ENCODE measurements around the gene TMEM40.
A peak's percentile ranks its signal among the peaks of the same experiment; 100 is the strongest.
"Not testable (repeated sequence)": the region's sequence is repeated elsewhere in the genome, so short reads cannot be mapped to it uniquely, and the experiment has no call there.

The TMEM40 gene

GRCh38 chr3:12759097-12759679, at the start of gene TMEM40:
Gene TMEM40 (minus strand): TSS chr3:12759259. CDS start chr3:12749832, 9,427 bp downstream.
- no peak for DNase-seq

GRCh38 chr3:12808587-12808986, 49.5 kb upstream of the TMEM40 start:
- DNase-seq = no peak

DNA sequence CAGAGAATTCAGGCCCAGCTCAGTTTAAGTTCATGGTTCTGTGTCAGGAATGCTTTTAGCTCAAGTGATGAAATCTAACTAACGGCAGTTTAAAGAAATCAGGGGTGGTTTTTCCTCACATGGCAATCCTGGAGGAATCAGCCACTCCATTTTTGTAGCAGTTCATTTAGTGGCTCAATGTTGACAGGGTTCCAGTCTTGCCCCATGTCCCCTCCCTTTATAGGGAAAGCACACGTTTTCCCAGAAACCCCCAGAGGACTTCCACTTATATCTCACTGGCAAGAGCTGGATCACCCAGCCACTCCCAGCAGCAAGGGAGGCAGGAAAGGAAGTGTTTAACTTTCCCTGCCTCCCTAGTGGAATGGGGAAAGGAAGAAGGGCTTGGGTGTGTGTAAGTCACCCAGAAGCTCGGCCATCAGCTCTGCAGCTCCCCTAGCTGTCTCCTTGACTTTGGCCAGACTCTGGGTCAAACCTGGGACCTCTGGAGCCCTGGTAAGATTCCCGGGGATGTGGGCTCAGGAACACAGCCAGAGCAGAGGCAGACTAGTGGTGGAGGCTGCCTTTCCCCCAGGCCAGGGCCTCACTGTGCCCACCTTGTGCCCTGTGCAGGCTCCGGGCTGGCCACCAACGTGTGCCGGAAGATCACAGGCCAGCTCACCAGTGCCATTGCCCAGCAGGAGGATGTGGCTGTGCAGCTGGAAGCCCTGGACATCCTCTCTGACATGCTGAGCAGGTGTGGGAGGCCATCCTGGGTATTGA, 48.7 kb upstream of the TMEM40 start:
- no peak for DNase-seq

DNA sequence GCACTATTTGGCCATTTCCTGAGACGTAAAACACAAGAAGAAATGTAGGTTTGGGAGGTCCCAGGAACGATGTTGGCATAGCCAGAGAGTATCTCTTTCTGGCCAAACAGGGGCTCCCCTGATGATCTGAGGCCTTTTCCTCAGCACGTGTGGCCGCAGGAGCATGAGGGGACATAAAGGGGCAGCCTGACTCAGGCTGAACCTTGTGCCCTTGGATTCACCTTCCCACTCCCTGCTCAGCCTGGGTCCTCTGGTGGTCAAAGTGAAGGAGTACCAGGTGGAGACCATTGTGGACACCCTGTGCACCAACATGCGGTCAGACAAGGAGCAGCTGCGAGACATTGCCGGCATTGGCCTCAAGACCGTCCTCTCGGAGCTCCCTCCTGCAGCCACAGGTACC, 48.0 kb upstream of the TMEM40 start:
- DNase-seq = no peak

GRCh38 chr3:12803371-12803770, 44.3 kb upstream of the TMEM40 start:
- no peak for DNase-seq

GRCh38 chr3:12799525-12800440, 40.7 kb upstream of the TMEM40 start:
- DNase-seq = no peak

GRCh38 chr3:12798559-12799179, 39.6 kb upstream of the TMEM40 start:
- DNase-seq = no peak

GRCh38 chr3:12797892-12798558, 39.0 kb upstream of the TMEM40 start:
- no peak for DNase-seq

DNA sequence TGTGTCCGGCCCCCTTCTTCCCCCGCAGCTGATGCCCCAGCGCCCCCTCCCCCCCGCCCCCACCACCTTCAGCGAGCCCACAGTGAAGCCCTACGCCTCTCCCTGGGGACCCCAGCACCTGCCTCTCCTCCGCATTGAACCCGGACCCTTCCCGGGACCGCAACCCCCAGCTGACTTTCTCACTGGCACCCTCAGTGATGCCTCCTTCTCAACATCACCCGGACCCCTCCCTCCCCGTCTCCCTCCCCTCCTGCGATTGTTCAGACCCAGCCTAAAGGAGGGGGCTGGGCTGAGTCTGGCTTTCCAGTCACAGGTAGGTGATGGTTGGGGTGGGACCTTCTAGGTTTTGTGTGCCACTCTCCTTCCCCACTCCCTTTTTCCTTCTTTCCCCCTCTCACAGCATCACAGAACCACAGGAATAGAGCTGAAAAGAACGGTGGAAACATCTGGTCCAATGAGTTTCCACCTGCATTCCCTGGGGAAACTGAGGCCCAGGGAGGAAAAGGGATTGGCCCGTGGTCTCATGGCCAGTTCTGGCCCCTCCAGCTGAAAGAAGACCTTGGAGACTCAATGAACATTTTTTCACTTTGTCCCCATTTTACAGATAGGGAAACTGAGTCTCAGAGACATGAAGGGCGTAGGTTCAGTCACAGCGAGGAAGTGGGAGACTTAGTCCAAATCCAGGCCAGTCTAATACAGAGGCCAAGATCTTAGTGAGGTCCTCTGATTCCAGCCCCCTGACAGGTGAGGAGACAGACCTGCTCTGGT, 38.2 kb upstream of the TMEM40 start:
- DNase-seq = no peak

- DNase-seq = no peak
These were observed 37.4 kb upstream of the TMEM40 start, which contains the start of gene CAND2 for GRCh38 chr3:12796171-12797123. Gene CAND2 (plus strand): TSS chr3:12796680. CDS start chr3:12796721, 41 bp downstream.

DNA sequence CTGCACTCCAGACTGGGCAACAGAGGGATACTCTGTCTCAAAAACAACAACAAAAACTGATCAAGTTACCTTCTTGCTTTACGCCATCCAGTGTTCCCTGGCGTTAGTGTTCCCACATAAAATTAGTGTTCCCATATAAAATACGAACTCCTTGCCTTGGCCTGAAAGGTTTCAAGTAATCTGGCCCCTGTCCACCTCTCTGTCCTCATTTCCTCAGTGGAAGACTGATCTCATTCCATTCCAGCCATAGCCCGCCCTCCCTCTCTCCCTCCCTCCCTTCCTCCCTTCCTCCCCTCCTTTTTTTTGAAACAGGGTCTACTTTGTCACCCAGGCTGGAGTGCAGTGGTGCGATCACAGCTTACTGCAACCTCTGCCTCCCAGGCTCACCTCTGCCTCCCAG, 34.6 kb upstream of the TMEM40 start:
- DNase-seq = no peak

DNA sequence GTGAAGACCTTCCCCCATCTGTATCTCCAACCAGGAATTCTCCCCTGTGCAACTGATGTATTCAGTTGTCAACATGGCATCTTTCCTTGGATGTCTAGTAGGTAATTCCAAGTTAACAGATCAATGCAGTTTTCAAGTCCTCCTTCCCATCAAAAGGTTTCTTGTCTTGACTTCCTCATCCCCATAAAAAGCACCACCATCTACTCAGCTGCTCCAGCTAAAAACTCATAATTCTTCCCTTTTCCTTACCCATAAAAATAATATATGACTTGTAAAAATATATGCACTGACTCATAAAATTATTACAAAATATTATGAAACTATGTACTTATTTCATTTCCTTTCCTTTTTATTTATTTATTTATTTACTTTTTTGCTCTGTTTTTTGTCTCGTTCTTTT, 32.4 kb upstream of the TMEM40 start:
- no peak for DNase-seq

DNA sequence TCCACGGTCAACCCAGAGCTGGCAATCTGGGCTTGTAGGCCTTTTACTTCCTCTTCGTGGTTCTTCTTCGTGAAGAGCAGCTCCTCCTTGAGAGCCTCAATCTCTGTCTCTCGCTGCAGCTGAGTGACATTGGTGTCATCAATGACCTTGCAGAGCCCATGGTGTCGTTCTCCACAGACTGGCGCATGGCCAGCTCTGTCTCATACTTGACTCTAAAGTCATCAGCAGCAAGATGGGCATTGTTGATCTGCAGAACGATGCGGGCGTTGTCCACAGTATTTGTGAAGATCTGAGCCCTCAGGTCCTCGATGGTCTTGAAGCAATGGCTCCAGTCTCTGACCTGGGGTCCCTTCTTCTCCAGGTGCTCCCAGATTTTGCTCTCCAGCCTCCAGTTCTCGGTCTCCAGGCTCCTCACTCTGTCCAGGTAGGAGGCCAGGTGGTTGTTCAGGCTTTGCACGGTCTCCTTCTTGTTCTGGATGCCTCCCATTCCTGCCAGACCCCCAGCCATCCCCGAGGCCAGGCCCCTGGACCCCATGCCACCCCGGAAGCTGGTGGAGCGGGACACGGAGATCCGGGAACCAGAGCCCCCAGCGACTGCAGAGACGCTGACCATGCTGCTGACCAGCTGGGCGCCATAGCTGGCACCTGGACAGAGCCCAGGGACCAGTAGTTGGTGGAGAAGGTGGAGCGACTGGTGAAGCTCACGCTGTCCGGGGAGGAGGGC, 29.1 kb upstream of the TMEM40 start:
- not testable (repeated sequence) for DNase-seq

GRCh38 chr3:12787346-12787745, 28.3 kb upstream of the TMEM40 start:
- peak; percentile 50 for DNase-seq

- no peak for DNase-seq
These were observed 26.0 kb upstream of the TMEM40 start for GRCh38 chr3:12785096-12785495.

DNA sequence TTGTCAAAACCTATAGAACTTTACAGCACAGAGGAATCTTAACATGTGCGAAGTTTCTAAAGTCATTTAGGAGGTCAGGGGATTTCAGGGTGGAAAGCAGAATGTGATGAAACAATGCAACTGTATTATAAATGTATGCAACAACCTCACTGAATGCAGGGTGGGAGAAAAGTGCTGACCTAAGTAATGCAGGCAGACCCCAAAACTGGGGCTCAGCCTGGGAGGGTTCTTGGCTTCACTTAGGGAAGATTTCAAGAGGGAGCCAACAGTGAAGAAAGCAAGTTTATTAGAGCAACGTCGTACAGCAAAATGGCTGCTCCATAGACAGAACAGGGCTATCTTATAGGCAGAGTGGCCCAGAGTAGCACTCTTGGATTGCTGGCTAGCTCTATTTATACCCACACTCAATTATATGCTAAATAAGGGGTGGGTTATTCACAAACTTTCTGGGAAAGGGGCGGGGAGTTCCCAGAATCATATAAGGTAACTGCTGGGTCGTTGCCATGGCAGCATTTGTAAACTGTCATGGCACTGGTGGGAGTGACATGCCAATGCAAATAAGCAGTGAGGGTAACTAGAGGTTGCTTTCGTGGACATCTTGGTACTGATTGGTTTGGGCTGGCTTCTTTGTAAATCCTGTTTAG, 23.2 kb upstream of the TMEM40 start:
- DNase-seq = no peak

DNA sequence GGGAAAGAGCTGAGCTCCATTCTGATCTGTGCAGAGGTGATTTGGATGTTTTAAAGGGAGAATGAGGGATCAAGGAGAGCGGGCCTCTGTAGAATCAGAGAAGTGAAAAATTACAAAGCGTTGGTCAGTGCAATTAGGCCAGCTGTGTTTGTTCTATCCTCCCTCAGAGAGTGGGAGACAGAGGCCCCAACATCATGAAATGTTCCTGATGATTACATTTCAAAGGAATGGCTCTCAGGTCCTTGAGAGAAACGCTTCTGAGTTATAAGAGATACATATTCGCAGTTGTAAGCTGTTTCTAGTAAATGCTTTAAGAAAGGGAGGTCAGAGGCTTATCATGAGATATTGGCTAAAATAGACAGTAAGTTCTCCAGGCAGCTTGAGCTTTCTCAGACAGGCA, 21.7 kb upstream of the TMEM40 start:
- DNase-seq = no peak

- no peak for DNase-seq
These were observed 18.1 kb upstream of the TMEM40 start for GRCh38 chr3:12777171-12777570.

GRCh38 chr3:12775970-12776369, 16.9 kb upstream of the TMEM40 start:
- DNase-seq = not testable (repeated sequence)
